Activated T-helper 17 cell treated with anti-CD3 and anti-CD28 coated beads, Interleukin-2, amount 50 U/mL, for 72 hours (primary cell): Measurements from ENCODE around the gene EPM2A. TPM values are rescaled to one million over a fixed set of nuclear protein-coding genes. Genes with fewer than 3 reads are reported as not detected.

ENCODE experiments used
- ATAC-seq: fragments of 150-1000 bp; cut with Tn5 transposase; replicated peaks from 2 replicates; pipeline ENCODE4 v1.10.0; 2021; ENCODE audit warnings: mild to moderate bottlenecking, moderate library complexity
- H3K27ac Mint-ChIP-seq: one replicate; pipeline ENCODE4 v1.8.0; 2022; ENCODE audit warnings: mixed read lengths
- H3K27me3 Mint-ChIP-seq: one replicate; pipeline ENCODE4 v1.8.0; 2022; ENCODE audit warnings: mixed read lengths
- H3K36me3 Mint-ChIP-seq: one replicate; pipeline ENCODE4 v1.8.0; 2022; ENCODE audit warnings: low read depth, mild to moderate bottlenecking, mixed read lengths
- H3K4me1 Mint-ChIP-seq: one replicate; pipeline ENCODE4 v1.8.0; 2022; ENCODE audit warnings: mixed read lengths
- H3K4me3 Mint-ChIP-seq: one replicate; pipeline ENCODE4 v1.8.0; 2022; ENCODE audit warnings: mild to moderate bottlenecking, mixed read lengths
- H3K9me3 Mint-ChIP-seq: one replicate; pipeline ENCODE4 v1.8.0; 2022; ENCODE audit warnings: mixed read lengths
- total RNA-seq, 2 donors: library from RNA; stranded (reverse); gene quantifications; one replicate each; pipeline ENCODE4 v1.2.3, GENCODE V29; 2022

Gene EPM2A
- total RNA-seq, result 1 to 10 TPM; 4.3 to 8.4 TPM

DNA sequence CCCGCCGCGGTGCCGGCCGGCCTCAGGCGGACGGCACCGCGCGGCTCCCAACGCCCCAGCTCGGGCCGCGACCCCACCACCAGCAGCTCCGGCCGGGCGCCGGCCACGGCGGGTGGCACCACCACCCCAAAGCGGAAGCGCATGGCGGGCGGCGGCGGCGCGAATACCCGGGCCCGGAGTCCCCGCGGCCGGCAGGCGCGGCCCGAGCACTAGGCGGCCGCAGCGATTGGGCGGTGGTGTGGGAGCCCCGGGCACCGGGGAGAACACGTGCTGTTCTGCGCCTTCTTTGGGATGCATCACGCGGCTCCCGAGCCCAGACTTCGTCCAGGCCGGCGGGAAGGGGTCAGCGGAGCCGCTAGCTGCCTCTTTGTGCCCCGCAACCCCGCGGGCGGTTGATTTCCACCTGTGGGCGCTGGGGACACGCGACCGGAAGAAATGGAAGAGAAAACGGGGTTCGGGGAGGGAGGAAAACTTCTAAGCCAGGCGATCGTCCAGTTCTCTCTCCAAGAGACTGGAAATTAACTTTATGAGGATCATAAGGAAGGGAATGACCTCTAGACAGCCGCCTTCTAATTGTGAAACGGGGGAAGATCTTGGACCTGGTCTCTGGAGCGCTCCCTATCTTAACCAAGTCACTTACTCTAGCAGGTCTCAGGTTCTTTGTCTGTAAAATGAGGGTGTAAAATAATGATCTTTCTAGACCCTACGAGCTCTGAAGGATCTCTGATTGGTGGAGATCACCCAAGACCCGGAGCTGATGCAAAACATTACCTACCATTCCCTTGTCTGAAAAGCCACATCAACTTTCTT lies at the start of gene EPM2A:
Gene EPM2A, minus strand, starts transcription at position 165 of the 810 bp plus-strand sequence. Its CDS starts 22 bp downstream, at position 143.
- peak within 1 kb of the TSS; percentile 97 for H3K27ac Mint-ChIP-seq
- peak within 1 kb of the TSS; percentile 94 for H3K4me3 Mint-ChIP-seq
- peak; percentile 76 for ATAC-seq
- H3K36me3 Mint-ChIP-seq, result no peaks in the 10 kb centered on the region
- H3K27me3 Mint-ChIP-seq, result no peaks in the 10 kb centered on the region
- no peaks in the 10 kb centered on the region for H3K4me1 Mint-ChIP-seq
- H3K9me3 Mint-ChIP-seq, result no peaks in the 10 kb centered on the region

DNA sequence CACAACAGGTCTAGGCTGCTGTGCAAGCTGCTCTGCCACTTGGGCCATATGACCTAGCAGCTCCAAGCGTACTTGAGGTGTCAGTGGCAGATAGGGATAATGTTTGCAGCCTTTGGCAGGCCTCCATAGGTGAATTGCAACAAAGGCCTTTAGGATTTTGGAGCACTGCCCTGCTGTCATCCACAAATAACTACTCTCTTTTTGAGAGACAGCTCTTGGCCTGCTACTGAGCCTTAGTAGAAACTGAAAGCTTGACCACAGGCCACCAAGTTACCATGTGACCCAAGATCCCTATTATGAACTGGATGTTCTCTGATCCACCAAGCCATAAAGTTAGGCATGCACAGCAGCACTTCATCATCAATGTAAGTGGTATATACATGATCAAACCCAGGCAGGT lies 49.4 kb upstream of the EPM2A start:
- no peak overlapping the region for H3K4me3 Mint-ChIP-seq
- no peaks in the 10 kb centered on the region for H3K4me1 Mint-ChIP-seq
- no peaks in the 10 kb centered on the region for H3K36me3 Mint-ChIP-seq
- no peaks in the 10 kb centered on the region for H3K27me3 Mint-ChIP-seq
- no peak overlapping the region for H3K27ac Mint-ChIP-seq
- peaks cover 7% of the 10 kb centered on the region for H3K9me3 Mint-ChIP-seq
- no peak for ATAC-seq

DNA sequence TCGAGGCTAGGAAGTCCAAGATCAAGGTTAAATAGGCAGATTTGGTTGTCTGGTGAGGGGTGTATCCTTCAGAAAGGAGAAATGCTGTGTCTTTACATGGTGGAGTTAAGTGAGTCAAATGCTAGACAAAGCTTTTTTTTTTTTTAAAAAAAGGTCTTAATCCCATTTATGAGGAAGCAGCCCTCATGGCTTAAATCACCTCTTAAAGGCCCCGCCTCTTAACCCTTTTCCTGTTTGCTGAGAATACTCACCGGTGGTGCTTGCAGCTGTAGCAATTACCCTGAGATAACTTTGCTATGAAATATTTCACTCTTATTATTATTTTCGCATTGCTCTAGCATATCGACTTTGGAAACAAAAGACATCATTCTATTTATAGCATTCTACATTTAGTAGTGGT lies 48.5 kb upstream of the EPM2A start:
- Mint-ChIP-seq H3K27me3 (no peaks in the 10 kb centered on the region), H3K4me1 (no peaks in the 10 kb centered on the region), H3K4me3 (no peak overlapping the region), H3K9me3 (peaks cover 8% of the 10 kb centered on the region), H3K36me3 (no peaks in the 10 kb centered on the region), H3K27ac (no peak overlapping the region)
- ATAC-seq, result no peak

DNA sequence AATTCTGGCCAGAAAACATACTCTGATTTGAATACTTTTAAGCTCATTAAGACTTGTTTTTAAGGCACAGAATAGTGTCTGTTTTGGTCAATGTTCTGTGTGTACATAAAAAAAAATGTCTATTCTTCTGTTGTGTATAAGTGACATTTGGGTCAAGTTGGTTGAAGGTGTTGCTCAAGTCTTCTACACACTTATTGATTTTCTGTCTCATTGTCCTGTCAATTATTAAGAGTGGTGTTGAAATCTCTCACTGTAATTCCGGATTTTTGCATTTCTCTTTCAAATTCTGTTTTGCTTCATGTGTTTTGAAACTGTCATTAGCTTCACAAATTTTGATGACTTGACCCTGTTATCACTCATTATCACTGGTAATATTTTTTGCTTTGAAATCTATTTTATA lies 37.5 kb upstream of the EPM2A start:
- no peaks in the 10 kb centered on the region for H3K27me3 Mint-ChIP-seq
- H3K36me3 Mint-ChIP-seq, result no peaks in the 10 kb centered on the region
- H3K27ac Mint-ChIP-seq, result no peak overlapping the region
- no peaks in the 10 kb centered on the region for H3K4me1 Mint-ChIP-seq
- no peak for ATAC-seq
- no peak overlapping the region for H3K4me3 Mint-ChIP-seq
- H3K9me3 Mint-ChIP-seq, result no peaks in the 10 kb centered on the region

DNA sequence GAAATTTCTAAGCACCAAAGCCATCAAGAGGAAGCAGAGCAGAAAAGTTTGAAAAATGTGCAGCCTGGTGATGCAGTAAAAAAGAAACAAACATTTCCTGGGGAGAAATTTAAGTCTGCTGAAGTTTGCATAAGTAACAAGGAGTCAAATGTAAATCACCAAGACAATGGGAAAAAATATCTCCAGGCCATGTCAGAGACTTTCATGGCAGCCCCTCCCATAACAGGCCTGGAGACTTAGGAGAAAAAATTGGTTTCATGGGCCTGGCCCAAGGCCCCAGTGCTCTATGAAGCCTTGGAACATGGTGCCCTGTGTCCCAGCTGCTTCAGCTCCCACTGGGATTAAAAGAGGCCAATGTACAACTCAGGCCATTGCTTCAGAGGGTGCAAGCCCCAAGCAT lies 30.1 kb upstream of the EPM2A start:
- no peak overlapping the region for H3K4me3 Mint-ChIP-seq
- H3K36me3 Mint-ChIP-seq, result no peaks in the 10 kb centered on the region
- H3K4me1 Mint-ChIP-seq, result no peaks in the 10 kb centered on the region
- H3K27me3 Mint-ChIP-seq, result no peaks in the 10 kb centered on the region
- no peaks in the 10 kb centered on the region for H3K9me3 Mint-ChIP-seq
- ATAC-seq, result no peak
- no peak overlapping the region for H3K27ac Mint-ChIP-seq

DNA sequence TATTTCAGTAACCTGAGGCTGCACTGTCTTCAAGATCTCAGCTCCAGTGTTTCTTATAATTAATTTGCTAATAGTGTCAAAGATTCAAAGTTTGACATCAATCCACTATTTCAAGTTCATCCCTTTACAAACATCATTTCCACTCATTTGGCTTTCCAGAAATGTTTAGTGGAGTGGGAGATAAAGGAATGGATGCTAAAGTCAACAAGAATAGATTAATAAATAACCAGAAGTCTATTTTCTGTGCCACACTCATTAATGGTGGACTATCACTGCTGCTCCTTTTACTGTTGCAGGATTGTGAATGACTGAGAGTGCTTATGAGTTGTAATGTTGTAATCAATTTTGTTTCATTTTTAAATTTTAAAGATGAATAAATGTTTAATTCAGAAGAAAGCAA lies 28.4 kb upstream of the EPM2A start:
- no peak overlapping the region for H3K27ac Mint-ChIP-seq
- no peaks in the 10 kb centered on the region for H3K36me3 Mint-ChIP-seq
- H3K4me1 Mint-ChIP-seq, result no peaks in the 10 kb centered on the region
- H3K27me3 Mint-ChIP-seq, result no peaks in the 10 kb centered on the region
- ATAC-seq, result no peak
- H3K4me3 Mint-ChIP-seq, result no peak overlapping the region
- H3K9me3 Mint-ChIP-seq, result no peaks in the 10 kb centered on the region

DNA sequence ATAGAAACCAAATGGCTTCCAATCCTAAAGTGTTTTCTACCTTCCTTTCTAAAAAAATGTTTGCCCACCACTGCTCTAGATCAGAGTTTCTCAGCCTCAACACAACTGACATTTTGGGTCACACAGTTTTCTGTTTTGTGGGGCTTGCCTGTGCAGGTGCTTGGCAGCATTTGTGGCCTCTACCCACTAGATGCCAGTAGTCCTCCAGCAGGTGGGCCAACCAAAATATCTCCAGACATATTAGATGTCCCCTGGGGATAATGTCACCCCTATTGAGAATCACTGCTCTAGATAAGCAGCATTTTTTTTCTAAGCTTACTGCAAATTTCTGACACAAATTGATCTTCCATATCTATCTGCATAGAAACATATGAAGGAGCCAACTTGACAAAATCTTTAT lies 26.3 kb upstream of the EPM2A start:
- Mint-ChIP-seq H3K27ac (no peak overlapping the region), H3K4me1 (no peaks in the 10 kb centered on the region), H3K27me3 (no peaks in the 10 kb centered on the region), H3K4me3 (no peak overlapping the region), H3K9me3 (no peaks in the 10 kb centered on the region), H3K36me3 (no peaks in the 10 kb centered on the region)
- ATAC-seq, result no peak

DNA sequence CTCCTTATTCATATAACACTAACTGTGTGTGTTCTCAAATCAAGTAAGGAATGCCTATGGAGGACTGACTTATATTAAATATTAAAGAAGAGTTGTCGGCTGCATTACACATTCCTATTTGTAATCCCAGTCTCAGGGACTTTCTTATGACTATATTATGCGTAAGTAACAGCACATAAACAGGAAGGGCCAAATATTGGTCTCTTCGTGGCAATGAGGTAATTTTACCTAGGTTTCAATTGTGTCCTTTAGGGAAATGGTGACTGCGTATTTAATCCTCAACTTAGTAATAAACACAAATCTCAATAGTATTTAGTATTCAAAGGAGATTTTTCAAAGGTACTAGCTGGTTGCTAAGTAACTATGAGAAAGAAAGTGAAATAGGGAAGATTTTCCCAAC lies 22.8 kb upstream of the EPM2A start:
- no peak for ATAC-seq
- no peaks in the 10 kb centered on the region for H3K27me3 Mint-ChIP-seq

DNA sequence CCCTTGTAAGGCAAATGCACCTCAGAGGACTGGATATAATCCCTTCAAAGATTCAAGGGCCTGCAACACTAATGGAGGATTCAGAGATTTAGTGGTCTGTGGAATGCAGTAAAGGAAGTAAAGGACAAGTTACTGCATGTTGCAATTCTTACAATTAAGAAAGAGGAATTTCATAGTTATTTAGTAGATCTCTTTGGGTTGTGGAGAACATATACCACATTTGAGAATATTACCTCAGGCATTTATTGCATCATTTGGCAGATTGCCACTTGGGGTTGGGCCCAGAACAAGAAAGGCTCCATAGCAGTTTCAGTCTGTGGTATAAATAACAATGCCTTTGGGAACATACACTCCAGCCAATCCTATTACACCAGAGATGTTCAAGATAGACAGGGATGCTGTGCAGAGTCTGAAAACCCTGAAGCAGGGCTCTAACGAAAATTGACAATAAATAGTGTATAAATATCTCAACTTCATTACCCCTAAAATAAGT lies 20.9 kb upstream of the EPM2A start:
- no peak overlapping the region for H3K4me3 Mint-ChIP-seq
- no peaks in the 10 kb centered on the region for H3K4me1 Mint-ChIP-seq
- no peak for ATAC-seq
- no peak overlapping the region for H3K27ac Mint-ChIP-seq
- H3K9me3 Mint-ChIP-seq, result no peaks in the 10 kb centered on the region
- no peaks in the 10 kb centered on the region for H3K36me3 Mint-ChIP-seq
- no peaks in the 10 kb centered on the region for H3K27me3 Mint-ChIP-seq

More for the DNA sequence above, 22.8 kb upstream of the EPM2A start:
- Mint-ChIP-seq H3K36me3 (no peaks in the 10 kb centered on the region), H3K27ac (no peak overlapping the region), H3K4me1 (no peaks in the 10 kb centered on the region), H3K4me3 (no peak overlapping the region), H3K9me3 (no peaks in the 10 kb centered on the region)

DNA sequence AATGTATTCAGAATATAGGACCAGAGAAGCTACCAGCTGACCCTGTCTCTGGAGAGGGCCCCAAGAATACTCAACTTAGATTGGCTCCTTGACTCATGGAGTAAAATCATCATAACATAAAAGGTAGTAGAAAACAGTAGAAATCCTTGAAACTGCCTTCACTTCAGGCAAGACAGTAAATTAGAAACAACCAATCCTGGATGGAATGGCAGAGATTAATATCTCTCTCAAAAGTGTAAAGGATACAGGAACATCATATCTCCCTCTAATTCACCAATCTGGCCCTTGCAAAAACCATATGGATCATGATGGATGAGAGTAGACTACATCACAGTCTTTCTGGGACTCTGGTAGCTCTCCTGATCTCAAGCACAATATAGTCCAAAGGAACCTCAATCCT lies 20.4 kb upstream of the EPM2A start:
- H3K9me3 Mint-ChIP-seq, result no peaks in the 10 kb centered on the region
- no peaks in the 10 kb centered on the region for H3K36me3 Mint-ChIP-seq
- H3K27ac Mint-ChIP-seq, result no peak overlapping the region
- no peak overlapping the region for H3K4me3 Mint-ChIP-seq
- H3K27me3 Mint-ChIP-seq, result no peaks in the 10 kb centered on the region
- H3K4me1 Mint-ChIP-seq, result no peaks in the 10 kb centered on the region
- no peak for ATAC-seq

DNA sequence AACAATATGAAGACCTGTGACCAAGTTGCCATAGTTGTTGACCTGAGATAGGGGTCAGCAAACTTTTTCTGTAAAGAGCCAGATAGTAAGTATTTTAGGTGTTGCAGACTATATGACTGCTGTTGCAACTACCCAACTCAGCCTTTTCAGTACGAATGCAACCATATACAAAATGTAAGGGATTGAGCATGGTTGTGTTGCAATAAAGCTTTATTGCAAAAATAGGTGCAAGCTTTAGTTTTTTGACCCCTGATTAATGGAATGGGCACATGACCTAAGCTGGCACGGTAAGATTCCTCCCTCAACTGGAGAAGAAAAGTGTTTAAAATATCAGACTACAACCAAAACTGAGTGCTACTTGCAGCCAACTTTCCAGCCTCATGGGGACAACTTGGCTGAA lies 17.3 kb upstream of the EPM2A start:
- Mint-ChIP-seq H3K9me3 (no peaks in the 10 kb centered on the region), H3K27ac (no peak overlapping the region), H3K4me3 (no peak overlapping the region), H3K36me3 (no peaks in the 10 kb centered on the region), H3K27me3 (no peaks in the 10 kb centered on the region), H3K4me1 (peaks cover 5% of the 10 kb centered on the region)
- no peak for ATAC-seq

DNA sequence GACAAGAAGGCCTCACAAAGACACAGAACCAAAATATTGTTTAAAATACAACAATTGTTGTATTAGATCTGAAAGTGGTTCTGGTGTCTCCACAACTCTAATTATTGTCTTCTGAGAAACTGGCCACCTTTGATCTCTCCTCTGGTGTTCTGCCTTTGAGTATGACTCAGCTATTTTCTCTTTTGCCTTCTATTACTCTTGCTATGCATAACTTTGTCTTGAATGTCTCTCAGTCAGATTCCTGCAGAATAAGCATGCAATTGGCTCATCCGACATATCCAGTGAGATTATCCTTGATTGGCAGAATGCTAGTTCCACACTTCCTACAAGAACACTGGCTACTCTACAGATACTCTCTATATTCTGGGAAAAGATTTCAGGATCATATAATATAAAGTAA lies 14.3 kb upstream of the EPM2A start:
- no peaks in the 10 kb centered on the region for H3K36me3 Mint-ChIP-seq
- no peak overlapping the region for H3K4me3 Mint-ChIP-seq
- no peak for ATAC-seq
- no peaks in the 10 kb centered on the region for H3K9me3 Mint-ChIP-seq
- no peak overlapping the region for H3K27ac Mint-ChIP-seq
- H3K4me1 Mint-ChIP-seq, result peaks cover 5% of the 10 kb centered on the region
- no peaks in the 10 kb centered on the region for H3K27me3 Mint-ChIP-seq

DNA sequence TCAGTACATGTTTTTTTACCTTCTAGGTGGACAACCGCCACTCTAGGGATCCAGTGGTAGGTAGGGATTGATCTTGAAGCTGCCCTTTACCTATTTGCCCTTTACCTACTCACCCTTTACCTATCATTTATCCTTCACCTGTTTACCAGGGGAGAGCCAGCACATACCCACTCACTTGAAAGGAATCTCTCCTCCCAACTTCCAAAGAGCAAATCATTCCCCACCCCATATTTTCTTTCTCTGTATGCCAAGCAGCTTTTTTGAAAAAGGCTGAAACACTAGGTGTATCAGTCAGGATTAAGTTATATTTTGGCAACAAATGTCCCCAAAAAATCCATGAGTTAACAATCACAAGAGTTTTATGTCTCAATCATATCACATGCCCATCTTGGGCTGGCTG lies 10.5 kb upstream of the EPM2A start:
- H3K4me1 Mint-ChIP-seq, result peaks cover 5% of the 10 kb centered on the region
- no peak for ATAC-seq
- H3K36me3 Mint-ChIP-seq, result no peaks in the 10 kb centered on the region
- H3K27me3 Mint-ChIP-seq, result no peaks in the 10 kb centered on the region
- no peak overlapping the region for H3K4me3 Mint-ChIP-seq
- no peaks in the 10 kb centered on the region for H3K9me3 Mint-ChIP-seq
- H3K27ac Mint-ChIP-seq, result no peak overlapping the region

DNA sequence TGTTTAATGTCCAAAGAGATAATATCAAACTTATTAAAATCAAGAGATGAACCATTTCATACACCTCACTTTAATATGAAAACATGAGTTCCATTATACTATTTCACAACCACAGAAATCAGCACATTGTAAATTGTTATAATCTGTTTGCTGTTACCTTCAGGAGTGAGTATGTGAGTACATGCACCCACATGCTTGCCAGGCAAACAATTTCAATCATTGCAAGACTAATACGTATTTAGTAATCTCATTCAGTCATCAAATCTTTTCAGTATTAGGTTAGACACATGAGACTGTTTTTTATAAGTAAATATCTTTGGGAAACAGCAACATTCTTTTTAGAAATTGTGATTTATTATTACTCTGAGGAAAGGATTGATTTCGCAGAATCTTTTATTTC lies 9.3 kb upstream of the EPM2A start:
- Mint-ChIP-seq H3K4me3 (no peak overlapping the region), H3K27me3 (no peaks in the 10 kb centered on the region), H3K9me3 (no peaks in the 10 kb centered on the region), H3K27ac (no peak overlapping the region), H3K36me3 (no peaks in the 10 kb centered on the region), H3K4me1 (peaks cover 2% of the 10 kb centered on the region)
- no peak for ATAC-seq

DNA sequence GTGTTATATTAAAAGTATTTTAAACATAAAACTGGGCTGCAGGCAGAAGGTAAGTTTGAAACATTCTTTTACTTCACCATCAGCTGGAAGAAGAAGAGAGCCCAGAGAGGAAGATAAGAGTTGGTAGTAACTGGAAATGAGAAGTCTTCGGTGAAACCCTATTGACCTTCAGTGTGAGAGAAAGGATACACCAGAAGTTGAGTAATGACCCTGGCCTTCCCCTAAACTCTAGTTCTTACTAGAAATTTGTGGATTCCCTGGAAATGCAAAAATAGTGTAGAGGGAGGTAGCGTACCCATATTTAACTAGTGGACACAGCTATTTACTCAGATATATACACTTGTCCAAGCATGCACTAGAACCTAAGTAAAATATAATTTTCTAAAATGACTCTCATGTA lies 8.0 kb upstream of the EPM2A start:
- no peaks in the 10 kb centered on the region for H3K27me3 Mint-ChIP-seq
- no peak for ATAC-seq
- no peaks in the 10 kb centered on the region for H3K36me3 Mint-ChIP-seq

More for the DNA sequence above, 8.0 kb upstream of the EPM2A start:
- Mint-ChIP-seq H3K27ac (no peak overlapping the region), H3K4me1 (no peaks in the 10 kb centered on the region), H3K4me3 (no peak overlapping the region), H3K9me3 (no peaks in the 10 kb centered on the region)
